ENCODE results near the gene CLDN8. TPM values are rescaled to one million over a fixed set of nuclear protein-coding genes. Genes with fewer than 3 reads are reported as not detected.

Gene CLDN8
- total and polyA plus RNA-seq, 10 of the 15 experiments (the other 5 are each of a cell fraction or from before 2014, with no cell fraction given), result not detected

DNA sequence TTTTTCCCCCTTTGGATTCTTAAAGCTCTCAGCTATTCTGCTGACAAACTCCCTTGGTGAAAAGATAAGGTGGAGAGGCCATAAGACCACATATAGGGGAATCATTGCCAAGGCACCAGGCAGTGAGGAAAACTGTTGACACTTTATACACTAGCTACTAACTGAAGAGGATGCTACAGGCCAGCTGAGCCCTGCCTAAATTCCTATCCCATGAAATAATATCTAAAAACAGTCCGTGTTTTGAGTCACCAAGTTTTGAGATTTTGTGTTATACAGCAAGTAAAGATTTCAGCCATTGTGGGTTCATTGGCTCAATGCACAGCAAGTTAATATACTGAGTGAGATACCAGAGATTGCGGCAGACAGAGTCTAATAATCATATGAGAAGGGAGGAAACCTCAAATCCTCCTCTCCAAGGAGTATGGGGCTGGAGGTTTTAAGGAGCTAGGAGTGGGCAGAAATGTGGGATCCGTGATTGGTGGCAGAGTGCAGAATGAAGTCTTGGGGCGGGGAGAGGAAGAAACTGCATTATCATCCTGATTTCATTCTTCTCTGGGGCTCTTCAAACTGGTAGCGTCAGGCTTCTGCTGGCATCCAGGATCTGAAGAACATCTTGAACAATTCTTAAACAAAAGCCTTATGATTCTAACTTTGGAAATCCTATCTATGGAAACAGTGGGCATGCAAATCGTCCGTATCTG lies 9.2 kb downstream of the CLDN8 start:
- no TSS peak for BruUV-seq (replicated peaks)
- no peak overlapping the region for H3K9ac ChIP-seq (ENCODE audit: control insufficient read depth, insufficient read depth, low read length)
- no peaks in the 10 kb centered on the region for H3K9me3 ChIP-seq (replicated peaks; ENCODE audit: control insufficient read depth, insufficient read depth, low read length)
- DNase-seq (ENCODE audit: low read depth, low spot score) (no peak), ATAC-seq (no peak), FAIRE-seq (no peak)
- H3K79me2 ChIP-seq (ENCODE audit: control insufficient read depth, insufficient read depth, low read length), result no peaks in the 10 kb centered on the region
- POLR2A ChIA-PET, result no interaction called here
- no peak overlapping the region for H3K4me2 ChIP-seq (ENCODE audit: control insufficient read depth, insufficient read depth)
- SMC1A ChIA-PET (ENCODE audit: uncharacterized antibody, unreplicated experiment), result no interaction called here
- TF ChIP-seq, protein P1, sequence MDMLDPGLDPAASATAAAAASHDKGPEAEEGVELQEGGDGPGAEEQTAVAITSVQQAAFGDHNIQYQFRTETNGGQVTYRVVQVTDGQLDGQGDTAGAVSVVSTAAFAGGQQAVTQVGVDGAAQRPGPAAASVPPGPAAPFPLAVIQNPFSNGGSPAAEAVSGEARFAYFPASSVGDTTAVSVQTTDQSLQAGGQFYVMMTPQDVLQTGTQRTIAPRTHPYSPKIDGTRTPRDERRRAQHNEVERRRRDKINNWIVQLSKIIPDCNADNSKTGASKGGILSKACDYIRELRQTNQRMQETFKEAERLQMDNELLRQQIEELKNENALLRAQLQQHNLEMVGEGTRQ (IDR thresholded peaks at IDR 0.05; ENCODE audit: borderline replicate concordance, low read depth, low read length), result no peak
- no peak overlapping the region for H3K4me3 ChIP-seq
- H2AFZ ChIP-seq (ENCODE audit: control insufficient read depth, low read depth, low read length), result no peak overlapping the region
- CTCF ChIA-PET, result interaction anchor here (0.7 kb wide), 1 partner anchor 1486 kb away, joined by 3 read pairs; no protein-coding TSS in a partner anchor
- H3K4me1 ChIP-seq (ENCODE audit: control insufficient read depth, insufficient read depth, low read length), result no peaks in the 10 kb centered on the region
- H3K27me3 ChIP-seq (replicated peaks in 1 of 2; ENCODE audit: control insufficient read depth in 2 of 2, insufficient read depth in 2 of 2, low read length in 1 of 2), result no peaks in the 10 kb centered on the region
- 16% methylated on average over 7 of the region's 7 CpGs for WGBS (ENCODE audit: insufficient coverage, insufficient replicate concordance, low lambda C conversion rate, missing lambda C conversion rate)
- in situ Hi-C loops (cut with MboI), result no loop called here
- no peak overlapping the region for H3K27ac ChIP-seq (ENCODE audit: control insufficient read depth, insufficient read depth)
- RAD21 ChIA-PET (ENCODE audit: unreplicated experiment), result no interaction called here
- H4K20me1 ChIP-seq (ENCODE audit: control insufficient read depth, insufficient read depth), result no peaks in the 10 kb centered on the region
- H3K36me3 ChIP-seq (ENCODE audit: control insufficient read depth in 2 of 2, insufficient read depth in 2 of 2, low read length in 1 of 2), result no peaks in the 10 kb centered on the region
- intact Hi-C loops (cut with micrococcal nuclease; ENCODE audit: unreplicated experiment), result no loop called here

DNA sequence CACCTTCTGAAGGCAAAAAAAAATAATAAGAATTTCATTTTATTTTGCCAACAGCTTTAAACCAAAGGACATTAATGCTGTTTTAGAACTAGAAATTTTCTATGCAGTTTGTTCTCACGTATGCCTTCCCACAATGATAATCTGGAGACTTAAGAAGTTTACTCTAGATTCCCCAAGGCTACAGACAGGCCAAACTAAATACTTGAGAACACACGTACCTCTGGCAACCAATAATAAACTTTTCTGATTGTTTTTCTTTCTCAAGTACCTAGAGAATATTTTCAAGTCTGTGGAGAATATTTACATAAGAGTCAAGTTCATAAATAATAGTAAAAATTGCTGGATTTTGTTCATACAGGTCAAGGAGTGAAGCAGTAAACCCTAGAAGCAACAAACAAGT lies 15.9 kb downstream of the CLDN8 start:
- POLR2A ChIA-PET, result no interaction called here
- Histone ChIP-seq H4K20me1 (ENCODE audit: control insufficient read depth, insufficient read depth) (no peaks in the 10 kb centered on the region), H3K4me2 (ENCODE audit: control insufficient read depth, insufficient read depth) (no peak overlapping the region), H3K9ac (ENCODE audit: control insufficient read depth, insufficient read depth, low read length) (no peak overlapping the region), H3K4me3 (no peak overlapping the region), H3K4me1 (ENCODE audit: control insufficient read depth, insufficient read depth, low read length) (no peaks in the 10 kb centered on the region), H3K79me2 (ENCODE audit: control insufficient read depth, insufficient read depth, low read length) (no peaks in the 10 kb centered on the region), H3K27ac (ENCODE audit: control insufficient read depth, insufficient read depth) (no peak overlapping the region), H2AFZ (ENCODE audit: control insufficient read depth, low read depth, low read length) (no peak overlapping the region), H3K27me3 (replicated peaks in 1 of 2; ENCODE audit: control insufficient read depth in 2 of 2, insufficient read depth in 2 of 2, low read length in 1 of 2) (no peaks in the 10 kb centered on the region), H3K9me3 (replicated peaks; ENCODE audit: control insufficient read depth, insufficient read depth, low read length) (no peaks in the 10 kb centered on the region), H3K36me3 (ENCODE audit: control insufficient read depth in 2 of 2, insufficient read depth in 2 of 2, low read length in 1 of 2) (no peaks in the 10 kb centered on the region)
- DNase-seq (ENCODE audit: low read depth, low spot score), result no peak
- CTCF ChIA-PET, result no interaction called here
- no peak for ATAC-seq
- no peak for FAIRE-seq
- no TSS peak for BruUV-seq (replicated peaks)
- TF ChIP-seq, protein P2, sequence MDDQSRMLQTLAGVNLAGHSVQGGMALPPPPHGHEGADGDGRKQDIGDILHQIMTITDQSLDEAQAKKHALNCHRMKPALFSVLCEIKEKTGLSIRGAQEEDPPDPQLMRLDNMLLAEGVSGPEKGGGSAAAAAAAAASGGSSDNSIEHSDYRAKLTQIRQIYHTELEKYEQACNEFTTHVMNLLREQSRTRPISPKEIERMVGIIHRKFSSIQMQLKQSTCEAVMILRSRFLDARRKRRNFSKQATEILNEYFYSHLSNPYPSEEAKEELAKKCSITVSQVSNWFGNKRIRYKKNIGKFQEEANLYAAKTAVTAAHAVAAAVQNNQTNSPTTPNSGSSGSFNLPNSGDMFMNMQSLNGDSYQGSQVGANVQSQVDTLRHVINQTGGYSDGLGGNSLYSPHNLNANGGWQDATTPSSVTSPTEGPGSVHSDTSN (IDR thresholded peaks at IDR 0.05; ENCODE audit: insufficient replicate concordance, low read depth, low read length), result no peak
- intact Hi-C loops (cut with micrococcal nuclease; ENCODE audit: unreplicated experiment), result no loop called here
- in situ Hi-C loops (cut with MboI), result no loop called here
- 0% methylated on average over 2 of the region's 2 CpGs for WGBS (ENCODE audit: insufficient coverage, insufficient replicate concordance, low lambda C conversion rate, missing lambda C conversion rate)
- RAD21 ChIA-PET (ENCODE audit: unreplicated experiment), result no interaction called here
- SMC1A ChIA-PET (ENCODE audit: uncharacterized antibody, unreplicated experiment), result no interaction called here
